Activated CD4-positive, alpha-beta memory T cell treated with anti-CD3 and anti-CD28 coated beads, Interleukin-2, amount 10 ng/mL, durations not matched to agents 7 days and 5 days (primary cell): ENCODE results near the gene SUCO. TPM values are rescaled to one million over a fixed set of nuclear protein-coding genes. Genes with fewer than 3 reads are reported as not detected.

Source experiments
- CTCF ChIA-PET: fragments of 350-600 bp; sonication (Branson Sonifier 250); formaldehyde crosslinking; loops from one replicate; lab custom pipeline; 2021; ENCODE audit warnings: antibody characterized with exemption, inconsistent platforms; lab: Charles Lee
- POLR2A ChIA-PET: fragments of 350-600 bp; sonication (Branson Sonifier 250); formaldehyde crosslinking; loops from one replicate; lab custom pipeline; 2021; ENCODE audit warnings: antibody characterized with exemption; lab: Charles Lee
- DNase-seq: peaks from one replicate; pipeline ENCODE4 v3.0.0-alpha.2; 2020
- H3K27ac Mint-ChIP-seq: one replicate; pipeline ENCODE4 v1.8.0; 2021; ENCODE audit warnings: mild to moderate bottlenecking, mixed read lengths
- H3K27me3 Mint-ChIP-seq: one replicate; pipeline ENCODE4 v1.8.0; 2021; ENCODE audit warnings: mixed read lengths
- H3K36me3 Mint-ChIP-seq: one replicate; pipeline ENCODE4 v1.8.0; 2021; ENCODE audit warnings: low read depth, mixed read lengths
- H3K4me1 Mint-ChIP-seq: one replicate; pipeline ENCODE4 v1.8.0; 2021; ENCODE audit warnings: mixed read lengths
- H3K4me3 Mint-ChIP-seq: one replicate; pipeline ENCODE4 v1.8.0; 2021; ENCODE audit warnings: mild to moderate bottlenecking, mixed read lengths
- H3K9me3 Mint-ChIP-seq: one replicate; pipeline ENCODE4 v1.8.0; 2021; ENCODE audit warnings: mixed read lengths
- total RNA-seq, 2 experiments: library from RNA; stranded (reverse); gene quantifications; one replicate each; pipeline ENCODE4 v1.2.3, GENCODE V29; 2021

SUCO gene
- total RNA-seq, 2 experiments from 2014 or later, result 27.3 to 30.8 TPM

GRCh38 chr1:172531412-172532182 is 1.4 kb upstream of the SUCO start:
- Mint-ChIP-seq H3K4me3 (peak overlapping the region; percentile 97), H3K4me1 (peaks cover 41% of the 10 kb centered on the region), H3K9me3 (no peaks in the 10 kb centered on the region), H3K36me3 (peaks cover 4% of the 10 kb centered on the region), H3K27ac (peak overlapping the region; percentile 98), H3K27me3 (peaks cover 8% of the 10 kb centered on the region)
- ChIA-PET CTCF (interaction anchor here (0.9 to 1.5 kb wide), 5 partner anchors 21 to 529 kb away, joined by 3 to 8 read pairs (median 4); no protein-coding TSS in a partner anchor), POLR2A (interaction anchor here (0.9 to 1.8 kb wide), 15 partner anchors 15 to 1491 kb away, joined by 3 to 8 read pairs (median 3); partner anchors contain the start of genes FASLG, GAS5, KLHL20 and PRDX6)
- no peak for DNase-seq

GRCh38 chr1:172532183-172532699 is 709 bp upstream of the SUCO start:
- ChIA-PET POLR2A (interaction anchor here (0.6 to 1.8 kb wide), 20 partner anchors 11 to 1490 kb away, joined by 3 to 8 read pairs (median 4); partner anchors contain the start of genes FASLG, GAS5, PRDX6 and PRRC2C), CTCF (interaction anchor here (0.7 to 1.5 kb wide), 8 partner anchors 11 to 530 kb away, joined by 3 to 8 read pairs (median 4); no protein-coding TSS in a partner anchor)
- peaks cover 4% of the 10 kb centered on the region for H3K36me3 Mint-ChIP-seq
- H3K4me3 Mint-ChIP-seq, result peak overlapping the region; percentile 97
- peak; percentile 91 for DNase-seq
- peak overlapping the region; percentile 98 for H3K27ac Mint-ChIP-seq
- no peaks in the 10 kb centered on the region for H3K9me3 Mint-ChIP-seq
- peaks cover 8% of the 10 kb centered on the region for H3K27me3 Mint-ChIP-seq
- H3K4me1 Mint-ChIP-seq, result peaks cover 45% of the 10 kb centered on the region

- ChIA-PET CTCF (interaction anchor here (1.5 kb wide), 2 partner anchors 195 to 361 kb away, joined by 3 to 8 read pairs; no protein-coding TSS in a partner anchor), POLR2A (interaction anchor here (1.0 to 1.8 kb wide), 8 partner anchors 9 to 1335 kb away, joined by 3 to 8 read pairs (median 4); partner anchors contain the start of genes GAS5 and ZBTB37)
Measured at GRCh38 chr1:172533513-172534151, 682 bp downstream of the SUCO start.

GRCh38 chr1:172536256-172536655 is 3.3 kb downstream of the SUCO start:
- Mint-ChIP-seq H3K4me3 (no peak overlapping the region), H3K4me1 (peaks cover 55% of the 10 kb centered on the region), H3K9me3 (no peaks in the 10 kb centered on the region), H3K27ac (no peak overlapping the region), H3K27me3 (no peaks in the 10 kb centered on the region), H3K36me3 (peaks cover 8% of the 10 kb centered on the region)
- ChIA-PET CTCF (interaction anchor here (1.2 to 2.3 kb wide), 2 partner anchors 184 to 192 kb away, joined by 3 to 9 read pairs; no protein-coding TSS in a partner anchor), POLR2A (interaction anchor here (0.9 kb wide), 1 partner anchor 8 kb away, joined by 3 read pairs; no protein-coding TSS in a partner anchor)
- DNase-seq, result no peak

More at GRCh38 chr1:172533513-172534151, 682 bp downstream of the SUCO start:
- peak; percentile 57 for DNase-seq
- Mint-ChIP-seq H3K27ac (peak overlapping the region; percentile 98), H3K27me3 (peaks cover 6% of the 10 kb centered on the region), H3K36me3 (peaks cover 8% of the 10 kb centered on the region), H3K9me3 (no peaks in the 10 kb centered on the region), H3K4me1 (peaks cover 51% of the 10 kb centered on the region), H3K4me3 (peak overlapping the region; percentile 97)

- Mint-ChIP-seq H3K27ac (no peak overlapping the region), H3K36me3 (peaks cover 10% of the 10 kb centered on the region), H3K27me3 (no peaks in the 10 kb centered on the region), H3K4me3 (no peak overlapping the region), H3K4me1 (peaks cover 45% of the 10 kb centered on the region), H3K9me3 (no peaks in the 10 kb centered on the region)
- ChIA-PET POLR2A (interaction anchor here (1.1 kb wide), 1 partner anchor 22 kb away, joined by 5 read pairs; no protein-coding TSS in a partner anchor), CTCF (no interaction called here)
- DNase-seq, result no peak
Measured at GRCh38 chr1:172537366-172537765, 4.4 kb downstream of the SUCO start.

- ChIA-PET CTCF (no interaction called here), POLR2A (interaction anchor here (1.1 kb wide), 1 partner anchor 21 kb away, joined by 5 read pairs; no protein-coding TSS in a partner anchor)
- Mint-ChIP-seq H3K27me3 (no peaks in the 10 kb centered on the region), H3K9me3 (no peaks in the 10 kb centered on the region), H3K36me3 (peaks cover 10% of the 10 kb centered on the region), H3K4me1 (peaks cover 47% of the 10 kb centered on the region), H3K27ac (no peak overlapping the region), H3K4me3 (no peak overlapping the region)
- no peak for DNase-seq
Measured at GRCh38 chr1:172537827-172538391, 5.0 kb downstream of the SUCO start.

- Mint-ChIP-seq H3K36me3 (peaks cover 6% of the 10 kb centered on the region), H3K27ac (no peak overlapping the region), H3K9me3 (no peaks in the 10 kb centered on the region), H3K4me1 (peaks cover 29% of the 10 kb centered on the region), H3K27me3 (no peaks in the 10 kb centered on the region), H3K4me3 (no peak overlapping the region)
- ChIA-PET POLR2A (no interaction called here), CTCF (no interaction called here)
- no peak for DNase-seq
Measured at GRCh38 chr1:172540635-172541034, 7.7 kb downstream of the SUCO start.

- Mint-ChIP-seq H3K27ac (no peak overlapping the region), H3K4me1 (peaks cover 10% of the 10 kb centered on the region), H3K27me3 (no peaks in the 10 kb centered on the region), H3K36me3 (peaks cover 3% of the 10 kb centered on the region), H3K4me3 (no peak overlapping the region), H3K9me3 (no peaks in the 10 kb centered on the region)
- no peak for DNase-seq
- CTCF ChIA-PET, result interaction anchor here (1.0 kb wide), 1 partner anchor 175 kb away, joined by 3 read pairs; no protein-coding TSS in a partner anchor
- POLR2A ChIA-PET, result interaction anchor here (0.9 kb wide), 1 partner anchor 9 kb away, joined by 3 read pairs; no protein-coding TSS in a partner anchor
Measured at GRCh38 chr1:172544481-172545104, 11.6 kb downstream of the SUCO start.

GRCh38 chr1:172545396-172546004 is 12.6 kb downstream of the SUCO start:
- DNase-seq, result no peak
- Mint-ChIP-seq H3K4me1 (peaks cover 9% of the 10 kb centered on the region), H3K9me3 (no peaks in the 10 kb centered on the region), H3K27me3 (no peaks in the 10 kb centered on the region), H3K36me3 (peaks cover 3% of the 10 kb centered on the region), H3K27ac (no peak overlapping the region), H3K4me3 (no peak overlapping the region)
- ChIA-PET POLR2A (interaction anchor here (1.3 kb wide), 1 partner anchor 13 kb away, joined by 3 read pairs; the partner anchor contains the start of gene SUCO), CTCF (interaction anchor here (1.0 kb wide), 1 partner anchor 174 kb away, joined by 3 read pairs; no protein-coding TSS in a partner anchor)

GRCh38 chr1:172547071-172547470 is 14.1 kb downstream of the SUCO start:
- Mint-ChIP-seq H3K4me1 (peaks cover 8% of the 10 kb centered on the region), H3K27me3 (no peaks in the 10 kb centered on the region), H3K9me3 (no peaks in the 10 kb centered on the region), H3K27ac (no peak overlapping the region), H3K36me3 (no peaks in the 10 kb centered on the region), H3K4me3 (no peak overlapping the region)
- DNase-seq, result no peak
- ChIA-PET CTCF (interaction anchor here (1.2 to 1.3 kb wide), 2 partner anchors 12 to 198 kb away, joined by 3 read pairs; no protein-coding TSS in a partner anchor), POLR2A (interaction anchor here (1.3 kb wide), 1 partner anchor 15 kb away, joined by 3 read pairs; the partner anchor contains the start of gene SUCO)

GRCh38 chr1:172549621-172550280 is 16.8 kb downstream of the SUCO start:
- Mint-ChIP-seq H3K9me3 (no peaks in the 10 kb centered on the region), H3K4me1 (peaks cover 6% of the 10 kb centered on the region), H3K36me3 (peaks cover 9% of the 10 kb centered on the region), H3K27ac (no peak overlapping the region), H3K4me3 (no peak overlapping the region), H3K27me3 (no peaks in the 10 kb centered on the region)
- POLR2A ChIA-PET, result no interaction called here
- no peak for DNase-seq
- CTCF ChIA-PET, result no interaction called here
